Activated CD8-positive, alpha-beta memory T cell treated with anti-CD3 and anti-CD28 coated beads, Interleukin-2, amount 10 ng/mL, durations not matched to agents 7 days and 5 days (primary cell): ENCODE data around the gene KRTAP16-1. TPM values are rescaled to one million over a fixed set of nuclear protein-coding genes. Genes with fewer than 3 reads are reported as not detected.
A peak's percentile ranks its signal among the peaks of the same experiment; 100 is the strongest.
"Not testable (repeated sequence)": the region's sequence is repeated elsewhere in the genome, so short reads cannot be mapped to it uniquely, and the experiment has no call there.

ENCODE experiments used
- ATAC-seq: fragments of 150-1000 bp; cut with Tn5 transposase; one replicate; pipeline ENCODE4 v1.10.0; 2021; ENCODE audit warnings: moderate library complexity
- CTCF ChIA-PET: fragments of 350-600 bp; sonication (Branson Sonifier 250); formaldehyde crosslinking; loops from one replicate; lab custom pipeline; 2021; ENCODE audit warnings: antibody characterized with exemption; lab: Charles Lee
- DNase-seq: peaks from one replicate; pipeline ENCODE4 v3.0.0-alpha.2; 2020
- H3K27ac Mint-ChIP-seq: one replicate; pipeline ENCODE4 v1.8.0; 2021; ENCODE audit warnings: mild to moderate bottlenecking, mixed read lengths
- H3K27me3 Mint-ChIP-seq: one replicate; pipeline ENCODE4 v1.8.0; 2021; ENCODE audit warnings: mixed read lengths
- H3K36me3 Mint-ChIP-seq: one replicate; pipeline ENCODE4 v1.8.0; 2021; ENCODE audit warnings: mild to moderate bottlenecking, mixed read lengths
- H3K4me1 Mint-ChIP-seq: one replicate; pipeline ENCODE4 v1.8.0; 2021; ENCODE audit warnings: mixed read lengths
- H3K4me3 Mint-ChIP-seq: one replicate; pipeline ENCODE4 v1.8.0; 2021; ENCODE audit warnings: mild to moderate bottlenecking, moderate library complexity, mixed read lengths
- H3K9me3 Mint-ChIP-seq: one replicate; pipeline ENCODE4 v1.8.0; 2022; ENCODE audit warnings: low read depth, mixed read lengths
- total RNA-seq, 2 experiments: library from RNA; stranded (reverse); gene quantifications; one replicate each; pipeline ENCODE4 v1.2.3, GENCODE V29; 2021

KRTAP16-1 gene
- not detected for total RNA-seq

GRCh38 chr17:41308918-41309359 is at the start of gene KRTAP16-1:
Gene KRTAP16-1 (minus strand): TSS chr17:41309309. CDS start chr17:41309253, 56 bp downstream.
- Mint-ChIP-seq H3K27ac (peak within 1 kb of the TSS; percentile 80), H3K36me3 (no peaks in the 10 kb centered on the region), H3K27me3 (peaks cover 1% of the 10 kb centered on the region), H3K9me3 (no peaks in the 10 kb centered on the region), H3K4me1 (peaks cover 42% of the 10 kb centered on the region), H3K4me3 (peak within 1 kb of the TSS; percentile 45)
- ATAC-seq (peak; percentile 66), DNase-seq (peak; percentile 64)
- CTCF ChIA-PET = interaction anchor here (1.0 to 3.0 kb wide), 3 partner anchors 13 to 355 kb away, joined by 3 to 21 read pairs (median 6); no protein-coding TSS in a partner anchor

DNA sequence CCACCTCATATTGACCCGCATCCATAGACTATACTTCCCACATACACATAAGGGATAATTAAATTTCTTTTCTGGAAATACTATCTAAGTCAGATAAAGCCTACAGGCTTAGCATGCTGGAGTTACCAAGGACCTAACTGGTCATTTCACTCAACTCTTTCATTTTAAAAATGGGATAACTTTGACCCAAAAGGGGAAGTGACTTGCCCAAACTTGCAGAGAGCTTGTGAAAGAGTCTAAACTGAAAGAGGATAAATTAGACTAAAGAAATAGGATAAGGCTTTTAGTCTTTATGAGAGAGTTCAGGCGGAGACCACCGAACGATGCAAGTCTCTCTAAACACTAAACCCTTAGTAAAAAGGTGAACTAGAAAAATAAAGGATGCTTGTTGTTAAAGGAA is 45.4 kb upstream of the KRTAP16-1 start:
- ATAC-seq (no peak), DNase-seq (no peak)
- Mint-ChIP-seq H3K27me3 (peaks cover 20% of the 10 kb centered on the region), H3K27ac (no peak overlapping the region), H3K4me3 (no peak overlapping the region), H3K9me3 (no peaks in the 10 kb centered on the region), H3K4me1 (no peaks in the 10 kb centered on the region), H3K36me3 (no peaks in the 10 kb centered on the region)
- CTCF ChIA-PET = no interaction called here

DNA sequence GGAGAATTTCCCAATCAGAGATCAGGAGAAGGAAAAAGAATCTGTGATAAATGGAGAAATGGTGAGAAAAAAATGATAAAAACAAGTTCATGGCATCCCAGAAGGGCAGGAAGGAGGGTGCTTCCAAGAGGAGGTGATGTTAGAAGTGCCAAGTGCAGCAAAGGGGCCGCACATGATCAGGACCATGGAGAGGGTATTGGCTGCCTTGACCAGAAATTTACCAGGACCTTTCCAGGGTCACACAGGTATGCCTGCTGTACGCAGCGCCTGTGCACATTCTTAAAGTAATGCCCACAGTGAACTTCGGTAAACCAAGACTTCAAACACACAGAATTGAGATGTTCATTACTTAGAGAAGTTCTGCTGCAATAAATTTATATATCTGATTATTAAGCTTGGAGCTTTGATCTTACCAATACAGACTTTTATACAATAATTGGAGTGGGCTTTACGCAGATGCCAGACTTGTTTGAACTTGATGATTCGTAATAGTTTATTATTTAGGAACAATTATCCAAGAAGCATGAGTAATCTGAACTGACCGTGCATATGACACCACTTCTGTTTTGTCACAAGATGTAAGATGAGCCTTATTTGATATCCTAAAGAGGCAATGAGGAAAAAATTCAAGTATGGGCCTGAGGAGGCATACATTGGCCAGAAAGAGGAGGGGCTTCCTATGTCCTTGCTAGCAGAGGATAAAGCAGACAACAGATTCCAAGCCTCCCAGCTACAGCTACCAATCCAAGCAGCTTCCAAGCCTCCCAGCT is 43.7 kb upstream of the KRTAP16-1 start:
- no peaks in the 10 kb centered on the region for H3K4me1 Mint-ChIP-seq
- no peak overlapping the region for H3K27ac Mint-ChIP-seq
- no peaks in the 10 kb centered on the region for H3K9me3 Mint-ChIP-seq
- no peak for ATAC-seq
- no peaks in the 10 kb centered on the region for H3K36me3 Mint-ChIP-seq
- CTCF ChIA-PET = no interaction called here
- no peak overlapping the region for H3K4me3 Mint-ChIP-seq
- no peak for DNase-seq
- H3K27me3 Mint-ChIP-seq = peaks cover 22% of the 10 kb centered on the region

- no peak for DNase-seq
- Mint-ChIP-seq H3K4me1 (no peaks in the 10 kb centered on the region), H3K27me3 (peaks cover 17% of the 10 kb centered on the region), H3K4me3 (no peak overlapping the region), H3K9me3 (no peaks in the 10 kb centered on the region), H3K27ac (no peak overlapping the region), H3K36me3 (no peaks in the 10 kb centered on the region)
- CTCF ChIA-PET = no interaction called here
- no peak for ATAC-seq
These were observed 42.1 kb upstream of the KRTAP16-1 start for GRCh38 chr17:41351177-41351576.

- H3K27me3 Mint-ChIP-seq = peaks cover 14% of the 10 kb centered on the region
- CTCF ChIA-PET, H3K27ac Mint-ChIP-seq: not testable (repeated sequence)
These were observed 41.3 kb upstream of the KRTAP16-1 start, which contains the start of gene KRT33A for GRCh38 chr17:41350381-41350878. Gene KRT33A (minus strand): TSS chr17:41350828. CDS start chr17:41350767, 61 bp downstream.

DNA sequence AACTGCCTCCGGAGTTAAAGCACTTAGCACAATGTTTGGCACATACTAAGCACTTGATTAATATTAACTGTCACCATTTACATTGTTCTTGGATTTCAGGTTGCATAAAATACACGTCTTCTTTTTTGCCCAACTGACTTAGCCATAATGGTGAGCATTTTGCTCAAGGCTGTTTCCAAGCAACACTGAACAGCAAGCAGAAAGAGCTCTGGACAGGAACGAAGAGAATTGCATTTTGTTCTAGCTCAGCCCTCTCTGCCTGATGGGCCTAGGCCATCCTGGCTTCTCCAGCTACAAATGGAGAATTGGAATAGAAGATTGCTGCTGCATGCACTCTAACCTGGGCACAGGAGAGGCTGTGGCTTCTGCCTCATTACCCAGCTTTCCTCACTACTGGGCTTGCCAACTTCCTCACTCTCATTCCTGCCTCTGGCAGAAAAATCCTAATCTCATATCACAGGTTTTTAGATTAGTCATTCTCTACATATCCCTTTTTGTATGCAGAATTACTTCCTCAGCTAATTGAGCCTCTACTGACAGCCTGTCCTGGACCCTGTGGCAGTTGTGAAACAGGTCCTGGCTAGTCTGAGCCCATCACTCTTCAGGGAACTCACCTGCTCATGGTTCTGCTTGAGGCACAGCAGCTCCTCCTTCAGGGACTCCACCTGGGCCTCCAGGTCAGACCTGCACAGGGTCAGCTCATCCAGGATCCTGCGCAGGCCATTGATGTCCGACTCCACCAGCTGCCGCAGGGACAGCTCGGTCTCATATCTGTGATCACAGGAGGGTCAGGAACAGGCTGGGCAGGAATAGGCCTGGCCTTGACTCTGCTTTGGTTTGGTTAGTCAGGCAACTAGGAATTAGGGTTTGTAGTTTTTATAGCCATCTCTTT is 39.0 kb upstream of the KRTAP16-1 start:
- CTCF ChIA-PET = interaction anchor here (1.1 to 1.2 kb wide), 2 partner anchors 8 to 23 kb away, joined by 3 read pairs; no protein-coding TSS in a partner anchor
- DNase-seq (peak; percentile 9), ATAC-seq (no peak)
- H3K36me3 Mint-ChIP-seq = peaks cover 5% of the 10 kb centered on the region
- H3K4me3 Mint-ChIP-seq = no peak overlapping the region
- peaks cover 2% of the 10 kb centered on the region for H3K9me3 Mint-ChIP-seq
- H3K4me1 Mint-ChIP-seq = no peaks in the 10 kb centered on the region
- H3K27me3 Mint-ChIP-seq = peaks cover 6% of the 10 kb centered on the region
- no peak overlapping the region for H3K27ac Mint-ChIP-seq

More at GRCh38 chr17:41350381-41350878, 41.3 kb upstream of the KRTAP16-1 start, which contains the start of gene KRT33A:
- ATAC-seq, H3K36me3 Mint-ChIP-seq, H3K9me3 Mint-ChIP-seq, DNase-seq, H3K4me3 Mint-ChIP-seq, H3K4me1 Mint-ChIP-seq: not testable (repeated sequence)

- H3K27me3 Mint-ChIP-seq, CTCF ChIA-PET, H3K27ac Mint-ChIP-seq, DNase-seq, H3K4me1 Mint-ChIP-seq, ATAC-seq, H3K4me3 Mint-ChIP-seq, H3K9me3 Mint-ChIP-seq: not testable (repeated sequence)
- H3K36me3 Mint-ChIP-seq = peaks cover 18% of the 10 kb centered on the region
These were observed 37.3 kb upstream of the KRTAP16-1 start for GRCh38 chr17:41346421-41346820.

DNA sequence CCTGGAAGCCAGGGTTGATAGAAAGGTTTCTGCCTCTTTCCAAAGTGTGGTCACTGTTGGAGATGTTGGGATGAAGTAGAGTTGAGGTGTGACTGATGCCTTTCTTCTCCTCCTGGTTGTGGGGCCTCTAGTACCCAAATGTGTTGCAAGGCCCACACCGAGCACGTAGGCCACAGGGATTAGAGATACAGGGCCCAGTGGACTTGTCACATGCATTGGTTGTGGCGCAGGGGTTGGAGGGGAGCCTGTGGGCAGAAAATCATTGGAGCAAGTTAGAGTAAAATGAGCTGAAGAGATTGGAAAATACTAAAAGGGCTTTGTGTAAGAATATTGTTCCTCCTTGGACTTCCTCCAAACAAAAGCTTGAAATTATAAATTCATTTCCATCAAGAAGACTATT is 36.9 kb upstream of the KRTAP16-1 start:
- no peak overlapping the region for H3K27ac Mint-ChIP-seq
- peaks cover 3% of the 10 kb centered on the region for H3K27me3 Mint-ChIP-seq
- DNase-seq (peak; percentile 23), ATAC-seq (no peak)
- CTCF ChIA-PET = no interaction called here
- H3K36me3 Mint-ChIP-seq = peaks cover 18% of the 10 kb centered on the region
- H3K4me1 Mint-ChIP-seq = peaks cover 13% of the 10 kb centered on the region
- H3K9me3 Mint-ChIP-seq = peaks cover 8% of the 10 kb centered on the region
- H3K4me3 Mint-ChIP-seq = no peak overlapping the region

DNA sequence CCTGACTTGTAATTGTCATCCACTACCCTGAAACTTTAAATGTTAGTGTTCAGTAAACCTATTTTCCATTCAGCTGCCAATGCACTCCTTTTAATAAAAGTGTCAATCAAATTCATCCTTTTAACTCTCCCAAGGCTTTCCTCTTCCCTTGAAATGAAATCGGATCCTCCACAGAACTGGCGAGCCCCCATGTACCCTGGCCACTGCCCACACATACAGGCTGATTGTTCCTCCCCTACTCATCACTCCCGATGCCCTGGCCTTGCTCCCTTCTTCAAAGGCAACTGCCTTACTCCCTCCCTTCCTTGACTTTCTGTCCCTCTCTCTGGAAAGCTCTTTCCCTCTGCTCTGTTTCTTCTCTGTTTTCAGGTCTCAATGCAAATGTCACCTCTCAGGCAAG is 33.9 kb upstream of the KRTAP16-1 start:
- H3K4me3 Mint-ChIP-seq = no peak overlapping the region

GRCh38 chr17:41340934-41341861 is 32.1 kb upstream of the KRTAP16-1 start:
- DNase-seq (peak; percentile 78), ATAC-seq (peak; percentile 71)
- peak overlapping the region; percentile 21 for H3K4me3 Mint-ChIP-seq
- H3K4me1 Mint-ChIP-seq = peaks cover 40% of the 10 kb centered on the region
- peaks cover 8% of the 10 kb centered on the region for H3K9me3 Mint-ChIP-seq
- H3K27me3 Mint-ChIP-seq = peaks cover 2% of the 10 kb centered on the region
- peaks cover 18% of the 10 kb centered on the region for H3K36me3 Mint-ChIP-seq
- CTCF ChIA-PET = interaction anchor here (1.0 to 2.6 kb wide), 3 partner anchors 208 to 324 kb away, joined by 3 to 10 read pairs (median 3); no protein-coding TSS in a partner anchor
- peak overlapping the region; percentile 78 for H3K27ac Mint-ChIP-seq

More for the DNA sequence above, 33.9 kb upstream of the KRTAP16-1 start:
- DNase-seq = peak; percentile 8
- ATAC-seq = no peak
- H3K27me3 Mint-ChIP-seq = peaks cover 5% of the 10 kb centered on the region
- H3K9me3 Mint-ChIP-seq = peaks cover 8% of the 10 kb centered on the region
- no peak overlapping the region for H3K27ac Mint-ChIP-seq
- H3K36me3 Mint-ChIP-seq = peaks cover 18% of the 10 kb centered on the region
- peaks cover 38% of the 10 kb centered on the region for H3K4me1 Mint-ChIP-seq
- CTCF ChIA-PET = no interaction called here

DNA sequence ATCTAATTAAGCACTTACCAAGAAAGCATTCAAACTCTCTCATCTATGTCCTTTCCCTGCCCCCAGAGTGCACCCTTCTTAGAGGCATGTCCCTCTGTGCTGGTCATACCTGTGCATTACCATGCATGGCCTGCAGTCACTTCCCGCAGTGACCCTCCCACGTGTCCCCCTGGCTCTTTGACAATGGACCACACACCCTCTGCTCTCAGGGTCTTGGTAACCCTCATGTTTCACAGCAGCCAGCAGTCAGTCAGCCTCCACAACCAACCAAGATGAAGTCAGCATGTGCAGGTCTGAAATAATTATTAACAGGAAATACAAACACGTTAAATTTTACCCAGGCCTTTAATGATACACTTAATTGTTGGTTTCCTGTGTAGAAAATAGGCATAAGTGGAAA is 31.4 kb upstream of the KRTAP16-1 start:
- peaks cover 8% of the 10 kb centered on the region for H3K9me3 Mint-ChIP-seq
- peaks cover 18% of the 10 kb centered on the region for H3K36me3 Mint-ChIP-seq
- H3K4me1 Mint-ChIP-seq = peaks cover 40% of the 10 kb centered on the region
- DNase-seq = peak; percentile 40
- CTCF ChIA-PET = interaction anchor here (1.0 to 2.6 kb wide), 4 partner anchors 8 to 325 kb away, joined by 3 to 10 read pairs (median 4); no protein-coding TSS in a partner anchor
- no peak for ATAC-seq
- H3K4me3 Mint-ChIP-seq = no peak overlapping the region
- peaks cover 2% of the 10 kb centered on the region for H3K27me3 Mint-ChIP-seq
- peak overlapping the region; percentile 78 for H3K27ac Mint-ChIP-seq

DNA sequence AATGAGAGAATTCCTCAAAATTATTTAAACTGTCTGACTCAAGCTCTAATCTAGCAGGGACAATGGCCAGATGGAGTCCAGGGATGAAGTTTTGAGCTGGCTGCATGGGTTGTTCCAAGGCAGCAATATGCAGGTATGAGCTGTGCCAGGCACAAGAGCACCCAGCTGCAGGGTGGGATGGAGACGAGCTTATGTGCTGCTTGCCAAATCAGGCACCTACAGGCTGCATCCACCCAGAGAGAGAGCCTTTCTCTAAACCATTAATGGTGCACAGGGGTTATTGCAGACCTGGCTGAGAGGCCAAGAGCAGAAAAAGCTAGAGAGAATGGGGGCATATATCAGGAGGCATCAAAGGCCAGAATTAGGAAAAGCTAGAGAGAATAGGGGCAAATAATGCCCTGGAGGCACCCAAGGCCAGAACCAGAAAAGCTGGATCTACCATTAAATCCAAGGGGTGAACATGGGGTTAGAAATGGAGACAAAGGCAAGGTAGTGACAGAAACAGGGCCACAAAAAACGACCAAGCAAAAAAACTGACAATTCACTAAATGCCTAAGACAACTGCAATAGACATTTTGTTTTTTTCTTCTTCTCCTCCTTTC is 30.6 kb upstream of the KRTAP16-1 start:
- peak overlapping the region; percentile 56 for H3K27ac Mint-ChIP-seq
- H3K4me3 Mint-ChIP-seq = no peak overlapping the region
- peaks cover 46% of the 10 kb centered on the region for H3K4me1 Mint-ChIP-seq
- DNase-seq (peak; percentile 38), ATAC-seq (no peak)
- peaks cover 2% of the 10 kb centered on the region for H3K27me3 Mint-ChIP-seq
- H3K9me3 Mint-ChIP-seq = peaks cover 8% of the 10 kb centered on the region
- H3K36me3 Mint-ChIP-seq = peaks cover 18% of the 10 kb centered on the region
- CTCF ChIA-PET = interaction anchor here (1.2 to 2.6 kb wide), 7 partner anchors 9 to 326 kb away, joined by 3 to 10 read pairs (median 5); no protein-coding TSS in a partner anchor
